Smooth muscle cell (in vitro differentiated cells): Measurements from ENCODE around the gene B3GALT5. TPM values are rescaled to one million over a fixed set of nuclear protein-coding genes. Genes with fewer than 3 reads are reported as not detected.

Experiments used
- DNase-seq: peaks from one replicate; lab custom pipeline; 2025; ENCODE audit not compliant: unreplicated experiment; lab: John Stamatoyannopoulos, UW
- H2AFZ ChIP-seq: fragments of 200-600 bp; sonication (generic); 2 replicates; pipeline ENCODE4 v1.6.0; 2016; ENCODE audit warnings: antibody characterized with exemption, low read depth, mild to moderate bottlenecking
- H3F3A ChIP-seq: fragments of 200-600 bp; sonication (generic); 2 replicates; pipeline ENCODE4 v1.6.0; 2017; ENCODE audit warnings: antibody characterized with exemption, low read depth
- H3K27ac ChIP-seq: fragments of 200-600 bp; sonication (generic); 2 replicates; pipeline ENCODE4 v1.5.1; 2016; ENCODE audit warnings: low read depth, mild to moderate bottlenecking
- H3K27me3 ChIP-seq: fragments of 200-600 bp; sonication (generic); 2 replicates; pipeline ENCODE4 v1.6.1; 2016; ENCODE audit warnings: low read depth, mild to moderate bottlenecking
- H3K36me3 ChIP-seq: fragments of 200-600 bp; sonication (generic); 2 replicates; pipeline ENCODE4 v1.5.1; 2016; ENCODE audit warnings: low read depth
- H3K4me1 ChIP-seq: fragments of 200-600 bp; sonication (generic); 2 replicates; pipeline ENCODE4 v1.5.1; 2016; ENCODE audit warnings: low read depth
- H3K4me2 ChIP-seq: fragments of 200-600 bp; sonication (generic); 2 replicates; pipeline ENCODE4 v1.6.0; 2016; ENCODE audit warnings: mild to moderate bottlenecking
- H3K4me3 ChIP-seq: fragments of 200-600 bp; sonication (generic); 2 replicates; pipeline ENCODE4 v1.5.1; 2016; ENCODE audit warnings: mild to moderate bottlenecking
- H3K79me2 ChIP-seq: fragments of 200-600 bp; sonication (generic); 2 replicates; pipeline ENCODE4 v1.6.0; 2016; ENCODE audit warnings: low read depth, mild to moderate bottlenecking
- H3K9ac ChIP-seq: fragments of 200-600 bp; sonication (generic); 2 replicates; pipeline ENCODE4 v1.6.0; 2016; ENCODE audit warnings: low read depth
- H3K9me3 ChIP-seq: fragments of 200-600 bp; sonication (generic); replicated peaks from 2 replicates; pipeline ENCODE4 v1.5.1; 2016; ENCODE audit warnings: low read depth
- H4K20me1 ChIP-seq: fragments of 200-600 bp; sonication (generic); 2 replicates; pipeline ENCODE4 v1.6.0; 2016; ENCODE audit warnings: low read depth
- CTCF ChIP-seq: fragments of 200-600 bp; sonication (generic); IDR thresholded peaks from 2 replicates; pipeline ENCODE4 v1.5.1; 2017; ENCODE audit warnings: borderline replicate concordance, mild to moderate bottlenecking, antibody characterized with exemption; ENCODE audit not compliant: insufficient read depth, poor library complexity, severe bottlenecking
- WGBS: methylation state at CpG from one replicate; pipeline ENCODE4 v1.1.7; 2016; ENCODE audit warnings: low lambda C conversion rate; 5-methylcytosine and 5-hydroxymethylcytosine counted together
- polyA plus RNA-seq: library from polyadenylated mRNA; unstranded; fragments of >200 nt; fragmentation: Nextera tagmentation; extraction: Ambion mirVana; gene quantifications from 2 replicates; pipeline ENCODE4 v1.2.1, GENCODE V29; 2016
- total RNA-seq: library from RNA; depleted of rRNA; stranded (reverse); fragments of >200 nt; gene quantifications from 2 replicates; pipeline ENCODE4 v1.2.3, GENCODE V29; 2014

B3GALT5 gene
- total and polyA plus RNA-seq, 2 experiments from 2014 or later, result 0.73 to 3.8 TPM

- Histone ChIP-seq H3K4me3 (no peak overlapping the region), H3K4me2 (no peak overlapping the region), H3K27me3 (no peaks in the 10 kb centered on the region), H3K27ac (no peak overlapping the region), H2AFZ (no peak overlapping the region), H3K9me3 (no peaks in the 10 kb centered on the region), H3K36me3 (no peaks in the 10 kb centered on the region), H3K9ac (no peak overlapping the region), H3K4me1 (peaks cover 8% of the 10 kb centered on the region), H4K20me1 (no peaks in the 10 kb centered on the region), H3F3A (peaks cover 6% of the 10 kb centered on the region), H3K79me2 (no peaks in the 10 kb centered on the region)
- DNase-seq, result no peak
- TF ChIP-seq CTCF, result no peak
- 93% methylated on average over 8 of the region's 8 CpGs for WGBS
Measured at GRCh38 chr21:39662411-39662953, 49.7 kb downstream of the B3GALT5 start.

GRCh38 chr21:39663066-39663465 lies 50.3 kb downstream of the B3GALT5 start:
- Histone ChIP-seq H3K9me3 (no peaks in the 10 kb centered on the region), H3K4me1 (peaks cover 8% of the 10 kb centered on the region), H3K9ac (no peak overlapping the region), H3K27ac (no peak overlapping the region), H4K20me1 (no peaks in the 10 kb centered on the region), H2AFZ (no peak overlapping the region), H3K36me3 (no peaks in the 10 kb centered on the region), H3F3A (peaks cover 6% of the 10 kb centered on the region), H3K4me3 (no peak overlapping the region), H3K79me2 (no peaks in the 10 kb centered on the region), H3K4me2 (no peak overlapping the region), H3K27me3 (no peaks in the 10 kb centered on the region)
- no peak for DNase-seq
- WGBS, result 87% methylated on average over 10 of the region's 10 CpGs
- no peak for TF ChIP-seq CTCF

DNA sequence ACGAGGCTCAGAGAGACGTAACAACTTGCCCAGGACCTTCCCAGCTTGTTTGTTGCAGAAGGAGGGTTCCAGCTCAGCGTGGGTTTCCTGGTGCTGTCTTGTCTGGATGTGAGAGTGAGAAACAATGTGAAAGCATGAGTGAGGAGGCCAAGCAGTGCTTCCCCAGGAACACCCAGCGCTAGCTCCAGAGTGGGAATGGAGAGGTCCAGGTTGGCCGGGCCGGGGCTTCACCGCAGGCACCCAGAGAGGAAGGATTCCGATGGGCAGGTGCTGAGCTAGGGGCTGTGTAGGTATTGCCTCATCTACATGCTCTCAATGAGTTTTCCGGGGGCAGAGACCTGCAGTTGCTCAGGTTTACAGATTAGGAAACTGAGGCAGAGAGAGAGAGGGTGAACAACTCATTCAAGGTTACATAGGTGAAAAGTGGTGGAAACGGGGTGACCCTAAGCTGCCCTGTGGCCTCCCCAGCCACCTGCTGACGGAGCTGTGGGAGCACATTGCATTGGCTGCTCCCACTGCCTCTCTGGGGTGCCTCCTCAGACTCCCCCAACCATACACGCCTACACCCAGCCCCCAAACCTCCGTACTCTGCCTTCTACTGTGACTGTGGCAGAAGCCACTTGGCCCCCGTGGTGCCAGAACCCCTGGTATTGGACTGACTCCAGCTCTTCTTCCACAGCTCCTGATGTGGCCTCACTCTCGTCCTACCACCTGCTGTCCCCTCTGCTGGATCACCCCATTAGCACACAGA lies 51.2 kb downstream of the B3GALT5 start:
- no peaks in the 10 kb centered on the region for H3K79me2 ChIP-seq
- H3K4me2 ChIP-seq, result no peak overlapping the region
- no peaks in the 10 kb centered on the region for H3K36me3 ChIP-seq
- peaks cover 6% of the 10 kb centered on the region for H3F3A ChIP-seq
- H3K27ac ChIP-seq, result no peak overlapping the region
- no peaks in the 10 kb centered on the region for H3K27me3 ChIP-seq
- H3K9me3 ChIP-seq, result no peaks in the 10 kb centered on the region
- DNase-seq, result no peak
- H3K4me3 ChIP-seq, result no peak overlapping the region
- no peaks in the 10 kb centered on the region for H4K20me1 ChIP-seq
- no peak for TF ChIP-seq CTCF
- H3K4me1 ChIP-seq, result peaks cover 8% of the 10 kb centered on the region
- no peak overlapping the region for H2AFZ ChIP-seq
- H3K9ac ChIP-seq, result no peak overlapping the region
- WGBS, result 94% methylated on average over 15 of the region's 15 CpGs
